ENCODE data around the gene PRKN.

The PRKN gene

GRCh38 chr6:162017536-162017935 lies 710.0 kb downstream of the PRKN start:
- no peak for DNase-seq

GRCh38 chr6:162014069-162014811 lies 713.3 kb downstream of the PRKN start:
- no peak for DNase-seq

- DNase-seq: no peak
Observed at GRCh38 chr6:162005372-162005771, 722.2 kb downstream of the PRKN start.

GRCh38 chr6:161996783-161997182 lies 730.8 kb downstream of the PRKN start:
- no peak for DNase-seq

- DNase-seq: no peak
Observed at GRCh38 chr6:161985876-161986423, 741.6 kb downstream of the PRKN start.

GRCh38 chr6:161984713-161985112 lies 742.9 kb downstream of the PRKN start:
- DNase-seq: no peak

GRCh38 chr6:161976553-161976952 lies 751.0 kb downstream of the PRKN start:
- DNase-seq: no peak

- no peak for DNase-seq
Observed at GRCh38 chr6:161973064-161973463, 754.5 kb downstream of the PRKN start.

- no peak for DNase-seq
Observed at GRCh38 chr6:161971043-161971442, 756.5 kb downstream of the PRKN start.

GRCh38 chr6:161963634-161964234 lies 763.8 kb downstream of the PRKN start:
- DNase-seq: no peak

- DNase-seq: no peak
Observed at GRCh38 chr6:161963181-161963580, 764.4 kb downstream of the PRKN start.

- no peak for DNase-seq
Observed at GRCh38 chr6:161961796-161962195, 765.8 kb downstream of the PRKN start.

GRCh38 chr6:161961046-161961445 lies 766.5 kb downstream of the PRKN start:
- no peak for DNase-seq

GRCh38 chr6:161959072-161959471 lies 768.5 kb downstream of the PRKN start:
- DNase-seq: no peak

GRCh38 chr6:161956082-161956481 lies 771.5 kb downstream of the PRKN start:
- DNase-seq: no peak

GRCh38 chr6:161954699-161955276 lies 772.8 kb downstream of the PRKN start:
- DNase-seq: no peak

- DNase-seq: no peak
Observed at GRCh38 chr6:161954077-161954476, 773.5 kb downstream of the PRKN start.

- no peak for DNase-seq
Observed at GRCh38 chr6:161951126-161951525, 776.4 kb downstream of the PRKN start.

GRCh38 chr6:161949531-161949930 lies 778.0 kb downstream of the PRKN start:
- DNase-seq: no peak

GRCh38 chr6:161948462-161948861 lies 779.1 kb downstream of the PRKN start:
- no peak for DNase-seq

- DNase-seq: no peak
Observed at GRCh38 chr6:161947371-161947770, 780.2 kb downstream of the PRKN start.

- no peak for DNase-seq
Observed at GRCh38 chr6:161946461-161946860, 781.1 kb downstream of the PRKN start.

- DNase-seq: no peak
Observed at GRCh38 chr6:161943561-161943960, 784.0 kb downstream of the PRKN start.

- no peak for DNase-seq
Observed at GRCh38 chr6:161941565-161941964, 786.0 kb downstream of the PRKN start.

Measured in hematopoietic multipotent progenitor cell treated with erythropoietin and hydrocortisone succinate and interleukin-3 and kit ligand, for 6 days (in vitro differentiated cells).